Left renal pelvis (tissue), 4 donors: ENCODE measurements around the gene ST6GAL1. TPM values are rescaled to one million over a fixed set of nuclear protein-coding genes. Genes with fewer than 3 reads are reported as not detected.
"Not testable (repeated sequence)": the region's sequence is repeated elsewhere in the genome, so short reads cannot be mapped to it uniquely, and the experiment has no call there.

Source experiments
- DNase-seq, 4 donors: peaks; one replicate each; pipeline ENCODE4 v3.0.0-alpha.2; 2013; ENCODE audit warnings: low read depth in 4 of 4, low spot score in 3 of 4
- polyA plus RNA-seq, 4 donors: library from polyadenylated mRNA; unstranded; fragments of 120-200 nt; gene quantifications; one replicate each; pipeline ENCODE4 v1.2.1, GENCODE V29; 2013; ENCODE audit not compliant: insufficient read length in 4 of 4

The ST6GAL1 gene
- polyA plus RNA-seq, 4 donors = 28.3 to 96.4 (median 69.5) TPM

DNA sequence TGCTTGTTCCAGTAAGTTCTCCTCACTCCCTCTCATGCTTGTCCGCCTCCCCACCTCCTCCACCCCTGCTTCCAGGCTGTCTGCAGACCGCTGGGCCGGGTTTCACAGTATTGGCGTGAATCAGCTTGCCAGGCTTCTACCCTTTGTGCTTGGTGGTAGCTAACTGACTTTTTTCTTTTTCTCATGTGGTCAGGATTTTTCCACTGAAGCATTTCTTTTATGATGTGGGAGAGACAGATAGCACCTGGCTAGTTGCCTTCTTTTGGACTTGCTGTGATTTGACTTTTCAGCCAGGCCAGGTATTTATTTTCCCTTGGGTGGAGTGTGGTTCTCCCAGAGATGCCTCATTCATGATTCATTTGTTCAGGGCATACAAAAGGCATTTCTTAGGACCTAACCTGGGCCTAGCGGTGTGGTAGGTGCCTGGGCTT lies 60.6 kb downstream of the ST6GAL1 start:
- no peak for DNase-seq

DNA sequence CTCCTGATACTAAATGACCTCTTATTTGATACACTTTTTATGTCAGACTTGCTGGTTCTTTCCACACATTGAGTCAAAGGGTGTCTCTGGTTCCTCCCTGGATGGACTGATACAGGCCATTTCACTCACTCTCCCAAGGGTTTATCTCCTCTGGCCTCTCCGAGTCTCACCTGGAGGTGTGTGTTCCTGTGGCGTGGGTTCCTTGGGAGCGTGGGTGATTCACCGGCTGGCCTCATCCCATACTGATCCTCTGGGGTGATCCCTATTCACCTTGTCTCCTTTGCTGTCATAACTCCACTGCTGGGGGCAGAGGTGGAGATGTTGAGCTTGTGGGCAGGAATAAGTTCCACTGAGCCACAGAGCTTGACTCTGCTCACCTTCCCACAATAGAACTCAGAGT lies 61.1 kb downstream of the ST6GAL1 start:
- no peak for DNase-seq

DNA sequence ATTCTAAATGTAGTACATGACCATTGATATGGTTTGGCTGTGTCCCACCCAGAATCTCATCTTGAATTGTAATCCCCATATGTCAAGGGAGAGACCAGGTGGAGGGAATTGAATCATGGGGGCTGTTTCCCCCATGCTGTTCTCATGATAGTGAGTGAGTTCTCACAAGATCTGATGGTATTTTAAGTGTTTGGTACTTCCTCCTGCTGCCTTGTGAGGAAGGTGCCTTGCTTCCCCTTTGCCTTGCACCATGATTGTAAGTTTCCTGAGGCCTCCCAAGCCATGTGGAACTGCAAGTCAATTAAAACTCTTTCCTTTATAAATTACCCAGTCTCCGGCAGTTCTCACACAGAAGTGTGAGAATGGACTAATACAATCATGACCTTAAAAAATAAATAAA lies 61.8 kb downstream of the ST6GAL1 start:
- DNase-seq = not testable (repeated sequence)

DNA sequence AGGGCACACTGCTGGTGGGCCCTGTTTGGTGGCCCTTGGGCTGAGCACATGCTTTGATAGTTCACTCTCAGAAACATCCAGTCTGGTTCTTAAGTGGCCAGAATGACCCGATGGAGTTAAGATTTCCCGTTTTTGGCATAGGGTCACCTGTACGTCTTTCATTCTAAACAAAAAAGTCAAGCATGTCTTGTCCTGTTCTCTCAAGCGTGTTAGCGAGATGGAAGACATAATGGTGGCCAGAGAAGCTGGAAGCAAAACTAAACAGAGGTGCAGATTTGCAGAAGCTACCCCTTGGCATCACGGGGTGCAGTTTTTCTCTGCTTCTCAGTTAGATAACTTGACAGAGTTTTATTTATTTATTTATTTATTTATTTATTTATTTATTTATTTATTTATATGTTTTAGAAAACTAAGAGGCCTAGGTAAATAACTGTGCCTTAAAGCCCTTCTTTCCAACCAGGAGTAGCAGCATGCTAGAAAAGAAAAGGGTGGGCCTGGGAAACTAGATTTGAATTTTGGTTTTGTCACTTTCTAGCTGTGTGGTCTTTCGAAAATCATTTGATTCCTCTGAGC lies 63.0 kb downstream of the ST6GAL1 start:
- DNase-seq = no peak

DNA sequence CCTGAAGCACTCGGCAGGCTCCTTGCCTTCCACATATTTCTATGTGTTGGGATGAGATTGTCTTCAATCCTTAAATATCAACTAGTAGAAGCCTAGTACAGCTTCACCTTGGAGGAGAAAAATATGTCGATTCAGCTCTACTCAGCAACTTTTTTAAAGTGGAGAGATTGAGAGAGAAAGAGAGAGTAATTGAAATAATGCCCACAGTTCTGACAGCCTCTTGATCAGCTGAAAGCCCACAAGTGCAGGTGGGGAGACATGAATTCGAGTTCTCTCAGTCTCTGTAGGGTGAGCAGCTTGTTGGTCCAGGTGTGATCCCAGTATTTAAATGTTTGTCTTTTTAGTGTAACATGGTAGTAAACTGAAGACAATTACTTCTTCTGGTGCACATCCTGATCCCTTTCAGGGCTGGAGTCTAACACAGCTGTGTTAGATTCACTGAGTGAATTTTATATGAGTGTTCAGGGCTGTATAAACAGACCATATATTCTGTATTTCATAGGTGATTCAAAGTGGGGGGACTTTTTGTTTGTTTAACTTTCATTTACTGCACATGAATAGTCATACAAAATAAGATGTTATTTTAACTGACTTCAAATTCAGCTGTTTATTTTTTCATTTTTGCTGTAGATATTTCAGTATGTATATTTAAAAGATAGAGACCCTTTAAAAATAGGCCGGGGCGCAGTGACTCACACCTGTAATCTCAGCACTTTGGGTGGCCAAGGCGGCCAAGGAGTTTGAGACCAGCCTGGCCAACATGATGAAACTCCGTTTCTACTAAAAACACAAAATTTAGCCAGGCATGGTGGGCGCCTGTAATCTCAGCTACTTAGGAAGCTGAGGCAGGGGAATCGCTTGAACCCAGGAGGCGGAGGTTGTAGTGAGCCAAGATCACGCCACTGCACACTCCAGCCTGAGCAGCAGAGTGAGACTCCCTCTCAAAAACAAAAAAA lies 64.0 kb downstream of the ST6GAL1 start:
- DNase-seq = no peak

DNA sequence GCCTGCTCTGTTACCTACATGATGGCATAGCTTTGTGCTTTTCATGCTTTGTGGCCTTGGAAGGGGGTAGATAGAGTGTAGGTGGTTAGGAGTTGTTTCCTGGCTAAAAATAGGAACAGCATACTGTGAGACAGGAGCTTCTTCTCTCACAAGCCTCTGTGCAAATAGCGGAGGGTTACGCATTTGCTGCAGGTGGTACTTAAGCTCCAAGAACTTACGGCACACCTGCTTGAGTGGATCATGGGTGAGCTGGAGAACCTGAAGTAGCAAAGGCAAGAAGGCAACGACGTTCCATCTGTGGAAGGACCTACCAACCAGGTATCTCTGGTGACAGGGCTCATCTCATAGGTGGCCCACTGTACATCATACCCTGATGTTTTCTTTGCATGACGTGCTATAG lies 66.0 kb downstream of the ST6GAL1 start:
- DNase-seq = no peak

DNA sequence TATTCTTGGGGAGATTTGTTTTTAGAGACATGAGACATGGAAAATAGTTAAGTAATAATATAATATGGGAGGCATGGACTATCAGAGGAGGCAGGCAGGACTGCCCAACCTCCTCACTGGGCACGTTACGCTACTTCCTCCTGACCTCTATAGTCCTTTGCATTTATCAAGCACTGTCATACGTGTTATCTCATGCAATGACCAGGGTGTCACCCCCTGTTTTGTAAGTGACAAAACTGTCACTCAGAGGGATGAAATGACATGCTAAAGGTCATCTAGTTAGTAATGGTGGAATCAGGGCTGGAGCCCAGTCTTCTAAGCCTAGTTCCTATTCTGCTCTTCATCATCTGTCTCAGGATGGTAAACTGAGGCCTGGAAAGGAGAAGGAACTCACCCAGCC lies 66.7 kb downstream of the ST6GAL1 start:
- DNase-seq = no peak

DNA sequence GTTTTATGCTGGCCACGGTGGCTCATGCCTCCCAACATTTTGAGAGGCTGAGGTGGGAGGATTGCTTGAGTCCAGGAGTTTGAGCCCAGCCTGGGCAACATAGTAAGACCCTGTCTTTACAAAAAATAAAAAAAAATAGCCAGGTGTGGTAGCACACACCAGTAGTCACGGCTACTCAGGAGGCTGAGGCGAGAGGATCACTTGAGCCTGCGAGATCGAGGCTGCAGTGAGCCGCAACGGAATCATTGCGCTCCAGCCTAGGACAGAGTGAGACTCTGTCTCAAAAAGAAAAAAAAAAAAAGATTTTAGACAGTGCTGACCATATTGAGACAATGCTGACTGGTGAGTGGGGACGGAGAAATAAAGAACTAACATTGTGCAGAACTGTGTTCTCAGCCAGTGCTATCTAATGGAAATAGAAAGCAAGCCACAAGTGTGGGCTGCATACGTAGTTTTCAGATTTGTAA lies 67.2 kb downstream of the ST6GAL1 start:
- DNase-seq = no peak

DNA sequence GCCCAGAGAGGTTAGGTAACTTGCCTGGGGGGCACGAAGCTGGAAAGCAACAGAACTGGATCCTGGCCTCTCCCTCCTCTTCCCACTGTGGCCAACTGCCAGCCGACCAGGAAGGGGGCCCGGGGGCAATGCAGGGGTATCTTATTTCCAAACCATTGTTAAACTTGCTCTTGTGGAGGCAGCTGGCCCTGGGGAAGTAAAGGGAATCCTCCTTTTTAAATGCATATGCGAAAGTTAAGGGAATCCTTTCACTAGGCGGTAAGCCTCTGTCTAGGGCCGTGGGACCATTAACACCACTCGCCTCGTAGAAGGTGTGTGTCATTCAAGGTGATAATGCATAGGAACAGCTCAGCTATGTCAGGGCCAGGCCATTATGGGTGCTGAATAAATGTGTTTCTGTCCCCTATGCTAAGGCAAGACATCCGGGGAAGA lies 68.6 kb downstream of the ST6GAL1 start:
- no peak for DNase-seq

DNA sequence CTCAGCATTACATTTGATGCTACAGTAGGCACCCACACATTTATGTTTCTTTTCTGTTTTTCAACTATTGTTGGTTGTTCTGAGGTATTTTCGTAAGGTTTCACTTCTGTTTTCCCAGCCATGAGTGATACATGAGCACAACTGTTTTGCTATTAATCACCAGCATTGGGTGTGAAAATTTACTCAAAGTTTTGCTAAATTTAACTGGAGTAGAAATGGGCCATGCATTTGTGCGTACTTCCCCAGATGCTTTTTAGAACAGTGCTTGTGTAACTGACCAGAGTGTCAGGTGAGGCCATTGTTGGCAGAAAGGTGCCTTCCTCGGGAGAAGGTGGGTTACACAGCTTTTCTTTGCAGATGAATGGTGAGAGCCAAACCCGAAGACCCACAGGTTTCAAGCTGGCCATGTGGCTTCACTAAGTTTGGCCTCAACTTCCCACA lies 70.4 kb downstream of the ST6GAL1 start:
- DNase-seq = no peak

DNA sequence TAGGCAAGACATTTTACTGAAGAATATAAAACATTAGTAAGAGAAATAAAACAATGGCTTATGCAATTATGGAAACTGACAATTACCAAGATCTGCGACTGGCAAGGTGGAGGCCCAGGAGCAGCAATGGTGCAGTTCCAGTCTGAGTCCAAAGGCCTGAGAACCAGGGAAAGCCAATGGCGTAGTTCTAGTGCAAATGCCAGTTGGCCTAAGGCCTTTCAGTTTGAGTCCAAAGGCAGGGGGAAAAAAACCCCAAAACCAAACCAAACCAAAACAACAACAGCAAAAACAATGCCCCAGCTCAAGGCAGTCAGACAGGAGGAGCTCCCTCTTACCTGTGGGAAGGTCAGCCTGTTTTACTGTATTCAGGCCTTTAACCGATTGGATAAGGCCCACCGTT lies 72.6 kb downstream of the ST6GAL1 start:
- no peak for DNase-seq

DNA sequence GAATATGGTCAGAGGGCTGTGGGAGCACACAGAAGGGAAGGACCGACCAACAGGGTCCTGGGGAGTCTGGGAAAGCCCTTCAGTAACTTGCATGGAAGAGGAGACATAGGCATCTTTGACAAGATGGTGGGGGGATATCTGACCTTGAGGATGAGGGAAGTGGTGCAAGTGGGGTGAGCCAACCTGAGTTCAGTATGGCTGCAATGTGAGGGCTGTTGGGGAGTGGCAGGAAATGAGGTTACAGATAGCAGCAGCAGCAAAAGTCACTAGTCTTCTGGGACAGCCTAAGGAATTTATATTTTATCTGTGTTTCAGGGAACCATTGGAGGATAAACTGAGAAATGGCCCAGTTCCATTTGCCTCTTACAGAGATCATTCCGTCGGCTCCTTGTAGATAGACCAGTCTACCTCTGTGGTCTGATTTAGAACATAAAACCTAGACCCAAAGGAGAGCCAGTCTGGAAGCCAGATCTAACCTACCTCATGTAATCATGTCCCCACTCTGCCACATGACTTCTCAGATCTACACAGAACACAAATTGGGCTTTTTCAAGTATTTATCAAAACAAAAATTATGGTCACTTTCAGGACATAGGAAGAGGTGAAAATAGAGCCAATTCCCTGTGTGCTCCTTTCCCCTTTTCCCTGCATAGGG lies 75.6 kb downstream of the ST6GAL1 start:
- no peak for DNase-seq

DNA sequence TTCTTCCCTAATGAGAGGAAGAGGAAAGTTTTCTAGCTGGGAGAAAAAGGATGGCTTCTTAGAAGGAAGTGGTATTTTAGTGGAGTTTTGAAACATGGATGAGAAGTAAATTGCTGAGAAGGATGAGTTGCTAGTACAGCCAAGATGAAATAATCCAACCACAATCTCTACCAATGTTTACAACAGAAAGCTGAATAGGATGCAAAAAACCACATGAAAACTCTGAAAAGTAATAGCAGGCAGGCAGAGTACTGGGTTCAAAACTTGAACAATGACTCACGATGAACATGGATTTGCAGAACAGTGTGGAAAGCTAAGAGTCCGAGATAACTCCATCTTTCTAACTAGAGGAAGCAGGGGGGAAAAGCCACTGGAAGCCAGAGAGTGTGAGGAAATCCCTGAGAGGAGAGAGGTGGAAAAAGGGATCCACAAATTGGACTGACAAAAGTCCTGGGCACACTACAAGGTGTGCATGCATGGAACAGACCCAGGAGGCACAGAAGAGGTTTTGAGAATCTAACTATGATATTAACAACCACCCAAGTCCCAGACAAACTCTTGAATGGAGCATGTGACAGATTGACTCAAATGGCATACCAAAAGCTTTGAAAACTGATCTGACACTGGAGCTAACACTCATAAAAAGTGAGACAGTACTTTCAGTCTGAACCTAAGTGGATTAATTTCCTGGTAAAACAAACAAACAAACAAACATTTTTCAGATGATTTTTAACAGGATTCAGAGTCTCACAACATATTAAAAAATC lies 76.7 kb downstream of the ST6GAL1 start:
- DNase-seq = no peak

DNA sequence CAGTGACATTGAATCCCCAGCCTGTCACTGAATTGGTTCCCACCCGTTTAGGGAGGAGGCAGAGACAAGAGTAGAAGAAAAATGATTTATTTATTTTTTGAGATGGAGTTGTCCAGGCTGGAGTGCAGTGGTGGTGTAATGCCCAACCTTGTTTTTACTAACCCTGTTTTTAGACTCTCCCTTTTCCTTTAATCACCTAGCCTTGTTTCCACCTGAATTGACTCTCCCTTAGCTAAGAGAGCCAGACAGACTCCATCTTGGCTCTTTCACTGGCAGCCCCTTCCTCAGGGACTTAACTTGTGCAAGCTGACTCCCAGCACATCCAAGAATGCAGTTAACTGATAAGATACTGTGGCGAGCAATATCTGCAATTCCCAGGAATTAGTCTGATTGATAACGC lies 80.1 kb downstream of the ST6GAL1 start:
- DNase-seq = not testable (repeated sequence)

DNA sequence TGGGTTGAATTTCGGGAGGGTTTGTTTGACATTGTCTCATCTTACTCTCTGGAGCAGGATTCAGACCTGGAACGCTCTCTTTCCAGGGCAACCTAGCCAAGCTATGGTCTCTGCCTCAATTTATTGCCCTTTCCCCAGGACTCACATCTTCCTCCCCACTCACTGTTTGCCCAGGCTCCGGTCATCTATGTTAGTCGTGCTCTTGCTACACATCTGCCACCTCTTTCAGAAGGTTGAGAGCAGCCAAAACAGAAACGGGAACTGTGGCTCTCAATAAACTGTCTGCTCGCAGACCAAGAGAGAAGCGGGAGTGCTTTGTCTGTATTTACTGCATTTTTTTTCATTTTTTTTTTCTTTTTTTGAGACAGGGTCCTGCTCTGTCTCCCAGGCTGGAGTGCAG lies 81.6 kb downstream of the ST6GAL1 start:
- DNase-seq = no peak

DNA sequence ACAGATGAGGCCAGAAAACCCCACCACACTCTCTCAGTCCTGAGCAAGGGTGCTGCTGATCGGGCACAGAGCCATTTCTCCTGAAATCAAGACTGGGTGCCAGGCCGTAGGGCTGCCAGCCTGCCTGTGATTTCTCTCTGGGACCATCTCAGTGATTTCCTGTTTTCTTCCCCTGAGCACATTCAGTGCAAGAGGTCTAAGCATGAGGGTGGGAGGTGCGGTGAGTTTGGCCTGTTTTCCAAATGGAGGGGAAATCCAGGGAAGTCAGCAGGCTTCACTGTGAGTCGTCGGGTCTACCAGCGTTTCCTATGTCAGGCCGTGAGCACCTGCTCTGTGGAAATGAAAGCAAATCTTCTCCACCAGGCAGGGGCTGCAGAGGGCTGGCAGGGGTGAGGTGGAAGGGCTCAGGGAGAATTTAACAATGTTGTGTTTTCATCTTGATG lies 82.3 kb downstream of the ST6GAL1 start:
- DNase-seq = no peak

DNA sequence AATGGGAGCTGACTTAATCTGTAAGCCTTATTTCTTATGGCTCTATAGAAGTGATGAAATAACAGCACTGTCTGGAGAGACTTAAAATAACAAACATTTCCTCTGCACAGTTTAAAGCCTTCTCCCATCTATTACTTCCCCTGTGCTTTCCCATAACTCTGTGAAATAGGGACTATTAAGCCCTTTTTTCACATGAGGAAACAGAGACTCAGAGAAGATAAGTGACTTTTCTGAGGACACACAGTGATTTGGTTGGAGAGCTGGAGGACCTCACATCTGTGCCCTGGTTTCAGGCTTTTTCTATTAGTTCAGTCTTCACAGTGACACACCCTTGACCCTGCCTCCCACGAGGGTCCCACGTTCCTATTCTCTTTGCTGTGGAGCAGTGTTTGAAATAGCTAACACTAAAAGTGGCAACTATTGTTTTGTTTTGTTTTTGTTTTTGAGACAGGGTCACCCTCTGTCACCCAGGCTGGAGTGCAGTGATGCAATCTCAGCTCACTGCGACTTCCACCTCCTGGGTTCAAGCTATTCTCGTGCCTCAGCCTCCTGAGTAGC lies 82.9 kb downstream of the ST6GAL1 start:
- DNase-seq = no peak

DNA sequence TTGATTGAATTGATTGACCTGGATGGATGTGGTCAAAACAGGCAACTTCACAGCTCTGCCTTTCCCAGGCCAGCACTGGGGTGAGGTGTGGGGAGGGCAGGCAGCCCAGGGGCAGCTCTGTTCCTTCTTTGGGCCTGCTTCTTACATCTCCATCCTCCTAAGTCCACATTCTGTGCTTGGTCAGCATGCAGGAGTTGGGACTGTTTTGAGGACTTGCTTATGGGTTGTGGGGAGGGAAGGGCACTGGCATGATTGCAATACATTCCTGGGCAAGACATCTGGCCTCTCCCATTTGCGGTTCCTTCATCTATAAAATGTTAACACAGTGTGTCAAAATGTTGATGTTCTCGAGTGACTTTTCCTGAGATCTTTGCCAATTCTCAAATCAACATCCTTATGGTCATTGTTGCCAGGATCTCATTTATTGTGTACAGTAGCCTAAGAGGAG lies 84.1 kb downstream of the ST6GAL1 start:
- no peak for DNase-seq

DNA sequence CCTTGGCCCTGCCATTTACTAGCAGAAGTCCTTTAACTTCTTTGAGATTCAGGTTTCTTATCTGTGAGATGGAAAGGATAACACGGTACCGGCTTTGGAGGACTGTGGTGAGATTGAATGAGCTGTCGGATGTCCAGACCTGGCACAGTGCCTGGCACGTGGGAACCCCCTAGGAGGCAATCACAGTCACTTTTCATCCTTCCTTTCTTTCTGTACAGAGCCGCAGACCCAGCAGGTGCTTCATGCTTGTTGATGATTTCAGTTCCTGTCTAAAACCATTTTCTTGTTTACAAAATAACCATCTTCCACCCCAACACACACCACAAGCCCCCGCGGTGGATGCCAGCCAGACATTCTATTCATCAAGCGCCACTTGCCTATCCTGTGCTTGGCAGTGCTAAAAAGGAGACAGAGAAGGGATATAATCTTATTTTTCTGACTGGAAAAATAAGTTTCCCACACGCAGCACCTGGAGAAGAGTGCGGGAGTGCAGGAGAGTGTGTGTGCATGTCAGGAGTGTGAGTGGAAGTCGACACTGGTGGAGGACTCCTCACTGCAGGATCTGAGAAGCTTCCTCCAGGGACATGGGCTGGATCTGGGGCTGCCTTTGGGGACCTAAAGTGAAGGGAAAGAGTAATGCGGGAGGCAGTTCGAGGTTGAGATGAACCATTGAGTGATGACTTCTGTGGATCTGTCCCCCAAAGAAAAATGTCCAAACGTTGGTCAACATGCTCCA lies 85.7 kb downstream of the ST6GAL1 start:
- DNase-seq = no peak
